Stimulated activated CD4-positive, alpha-beta T cell treated with anti-CD3 and anti-CD28 coated beads, Interleukin-4, amount 100 ng/mL, for 24 hours (primary cell): Measurements from ENCODE around the gene RSPH6A.
"Not testable (repeated sequence)": the region's sequence is repeated elsewhere in the genome, so short reads cannot be mapped to it uniquely, and the experiment has no call there.

Experiments
- DNase-seq: peaks from one replicate; pipeline ENCODE4 v3.0.0-alpha.2; 2020

Gene RSPH6A

DNA sequence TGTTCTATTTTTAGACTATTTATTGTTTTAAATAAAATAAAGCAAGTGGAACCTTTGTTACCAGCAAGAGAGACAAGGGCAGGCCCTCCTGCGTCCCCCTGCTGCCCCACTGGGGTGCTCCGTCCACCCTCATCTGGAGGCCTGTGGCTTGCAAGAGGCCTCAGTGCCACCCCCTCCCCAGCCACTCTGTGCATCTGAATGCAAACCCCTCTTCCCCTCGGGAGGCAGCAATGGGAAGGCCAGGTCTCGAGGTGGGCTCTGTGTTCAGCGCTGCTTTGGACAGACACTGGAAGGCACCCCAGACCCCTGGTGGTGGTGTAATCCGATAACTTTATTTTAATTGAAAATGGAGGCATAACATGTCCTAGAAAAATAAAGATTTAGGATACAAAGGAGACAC lies 50.6 kb downstream of the RSPH6A start:
- DNase-seq, result no peak

DNA sequence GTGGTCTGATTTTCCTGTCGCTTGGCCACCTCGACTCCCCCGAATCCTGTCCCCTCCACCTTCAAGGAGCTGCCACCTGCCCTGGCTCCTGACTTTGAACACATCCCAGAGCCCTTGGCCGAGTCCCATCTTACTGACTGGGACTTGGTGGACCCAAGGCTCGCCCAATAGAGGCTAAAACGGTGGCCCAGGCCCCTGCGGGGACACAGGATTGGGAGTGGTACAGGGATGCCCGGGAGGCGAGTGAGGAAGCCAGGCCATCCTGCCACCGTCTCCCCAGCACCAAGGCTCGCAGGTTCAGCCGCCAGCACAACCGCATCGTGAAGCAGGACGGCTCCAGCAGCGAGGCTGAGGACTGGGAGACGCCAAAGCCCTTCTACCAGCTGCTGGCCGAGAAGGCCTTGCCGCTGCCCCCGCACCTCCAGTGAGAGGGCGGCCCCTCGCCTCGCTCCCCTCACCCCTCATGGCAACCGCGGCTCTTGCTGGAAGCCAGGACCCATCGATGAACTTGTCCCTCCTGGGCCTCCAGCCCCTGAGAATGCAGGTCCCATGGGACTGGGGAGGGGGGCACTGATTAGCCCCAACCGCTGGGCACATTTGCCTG lies 51.3 kb downstream of the RSPH6A start:
- no peak for DNase-seq

DNA sequence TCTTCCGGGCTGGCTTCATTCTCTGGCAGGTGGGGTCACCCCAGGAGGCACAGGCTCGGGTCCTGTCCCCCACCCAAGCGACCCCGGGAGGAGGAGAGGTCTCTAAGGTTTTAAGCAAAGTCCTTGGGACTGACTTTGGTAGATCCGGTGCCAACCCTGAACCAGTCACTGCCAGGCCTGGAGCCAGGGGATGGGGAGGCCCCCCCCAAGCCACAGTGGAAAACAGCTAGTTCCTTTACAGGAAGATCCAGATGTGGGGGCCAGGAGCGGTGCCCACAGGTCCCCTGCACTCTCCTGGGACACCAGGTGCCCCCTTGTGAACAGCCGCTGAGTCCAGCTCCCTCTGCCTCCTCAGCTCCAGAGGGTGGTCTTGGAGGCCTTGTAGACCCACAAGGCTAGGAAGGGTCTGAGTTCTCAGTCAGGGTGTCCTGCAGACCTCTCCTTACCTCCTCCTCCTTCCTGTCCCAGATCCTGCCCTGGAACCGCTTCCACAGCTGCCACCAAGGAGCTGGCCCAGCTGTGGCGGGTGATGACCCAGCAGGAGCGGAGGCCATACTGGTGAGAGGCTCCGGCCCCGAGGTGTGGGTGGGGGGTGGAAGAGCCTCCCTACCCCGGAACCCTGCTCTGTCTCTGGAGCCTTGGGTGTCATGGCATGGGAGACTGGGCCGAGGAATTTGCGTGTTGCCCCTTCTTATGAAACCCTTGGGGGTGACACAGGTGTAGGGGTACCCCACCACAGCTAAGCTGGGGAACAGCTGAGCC lies 52.1 kb downstream of the RSPH6A start:
- DNase-seq, result no peak

DNA sequence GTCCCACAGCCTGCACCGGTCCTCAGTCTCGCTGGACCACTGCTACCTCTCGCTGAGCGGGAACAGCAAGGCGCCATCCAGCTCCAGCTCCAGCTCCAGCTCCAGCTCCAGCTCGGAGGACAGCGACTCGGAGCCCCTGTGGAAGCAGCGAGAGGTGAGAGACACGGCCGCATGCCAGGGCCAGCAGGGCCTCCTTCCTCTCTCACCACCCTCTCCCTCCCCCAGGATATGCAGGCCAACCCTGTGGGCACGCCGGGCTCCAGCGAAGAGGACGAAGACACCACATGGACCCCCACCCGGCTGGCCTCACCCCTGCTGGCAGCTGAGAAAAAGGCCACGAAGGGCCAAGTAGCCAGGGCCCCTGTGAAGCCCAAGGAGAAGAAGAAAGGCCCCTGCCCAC lies 53.4 kb downstream of the RSPH6A start:
- DNase-seq, result no peak

DNA sequence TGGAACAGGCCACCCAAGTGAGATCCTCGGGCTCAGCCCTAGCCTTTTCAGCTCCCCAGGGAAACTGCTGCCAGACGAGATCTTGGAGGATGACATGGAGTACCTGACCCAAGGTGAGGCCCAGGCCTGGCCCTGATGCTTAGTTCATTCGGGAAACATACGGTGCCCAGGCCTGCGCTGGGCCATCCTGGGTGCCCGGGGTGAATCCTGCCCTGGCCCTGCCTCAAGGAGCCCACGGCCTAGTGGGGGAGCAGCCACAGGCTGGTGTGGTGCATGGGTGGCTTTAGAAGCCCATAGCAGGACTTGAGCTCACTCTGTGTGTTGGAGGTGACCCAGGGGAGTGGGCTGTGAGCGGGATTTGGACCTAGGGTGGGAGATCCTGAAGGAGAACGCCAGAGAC lies 56.2 kb downstream of the RSPH6A start:
- no peak for DNase-seq

DNA sequence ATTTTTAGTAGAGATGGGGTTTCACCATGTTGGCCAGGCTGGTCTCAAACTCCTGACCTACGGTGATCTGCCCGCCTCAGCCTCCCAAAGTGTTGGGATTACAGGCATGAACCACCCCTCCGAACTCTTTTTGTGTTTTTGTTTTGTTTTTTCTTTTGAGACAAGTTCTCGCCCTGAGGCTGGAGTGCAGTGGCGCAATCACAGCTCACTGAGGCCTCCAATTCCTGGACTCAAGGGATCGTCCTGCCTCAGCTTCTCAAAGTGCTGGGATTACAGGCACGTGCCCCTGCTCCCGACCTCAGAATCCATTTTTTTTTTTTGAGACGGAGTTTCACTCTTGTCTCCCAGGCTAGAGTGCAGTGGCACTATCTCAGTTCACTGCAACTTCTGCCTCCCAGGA lies 57.4 kb downstream of the RSPH6A start:
- no peak for DNase-seq

DNA sequence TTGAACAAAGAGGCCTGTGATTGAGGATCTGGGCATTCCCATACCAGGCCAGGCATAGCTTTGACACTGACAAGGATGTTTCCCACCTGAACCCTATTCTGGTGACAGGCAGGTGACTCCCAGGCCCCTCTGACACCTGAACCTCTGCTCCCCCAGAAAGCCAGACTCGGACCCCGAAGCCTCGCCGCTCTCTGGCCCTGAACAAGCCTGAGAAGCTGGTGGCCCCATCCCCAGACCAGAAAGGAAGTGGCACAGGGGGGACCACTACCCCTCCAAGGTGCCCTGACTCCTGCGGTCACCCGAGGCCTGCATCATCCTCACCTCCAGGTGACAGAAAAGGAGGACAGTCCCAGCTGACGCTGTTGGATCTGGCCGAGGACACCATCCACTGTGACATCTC lies 60.8 kb downstream of the RSPH6A start:
- no peak for DNase-seq

DNA sequence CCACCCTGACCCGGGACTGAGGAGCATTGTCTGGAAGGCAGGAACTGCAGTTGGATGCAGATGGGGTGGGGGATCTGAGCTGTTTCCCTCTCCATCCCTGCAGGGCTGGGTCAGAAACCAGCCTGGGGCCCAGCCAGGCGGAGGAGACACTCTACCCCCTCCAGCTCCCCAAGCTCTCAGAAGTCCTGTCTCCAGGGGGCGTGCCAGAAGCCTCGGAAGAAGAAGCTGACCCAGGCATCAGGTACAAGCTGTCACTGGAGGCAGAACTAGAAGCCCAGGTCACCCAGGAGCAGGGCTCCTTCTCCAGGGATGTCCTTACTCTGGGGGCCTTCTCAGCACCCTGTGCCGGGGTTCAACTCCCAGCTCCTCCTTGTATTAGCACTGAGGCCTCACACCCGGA lies 61.6 kb downstream of the RSPH6A start:
- no peak for DNase-seq

DNA sequence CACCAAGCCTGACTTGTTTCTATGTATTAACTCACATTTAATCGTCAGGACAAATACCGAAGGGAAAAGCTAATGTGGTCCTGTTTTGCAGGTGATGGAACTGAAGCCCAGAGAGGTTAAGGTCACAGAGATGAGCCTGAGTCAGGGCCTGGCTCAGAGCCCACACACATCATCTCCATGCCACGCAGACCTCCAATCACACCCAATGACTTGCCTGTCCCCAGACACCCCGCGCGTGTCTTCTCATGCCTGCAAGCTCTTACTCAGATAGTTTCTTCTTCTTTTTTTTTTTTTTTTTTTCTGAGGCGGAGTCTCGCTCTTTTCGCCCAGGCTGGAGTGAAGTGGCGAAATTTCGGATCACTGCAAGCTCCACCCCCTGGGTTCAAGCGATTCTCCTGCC lies 62.5 kb downstream of the RSPH6A start:
- DNase-seq, result no peak

DNA sequence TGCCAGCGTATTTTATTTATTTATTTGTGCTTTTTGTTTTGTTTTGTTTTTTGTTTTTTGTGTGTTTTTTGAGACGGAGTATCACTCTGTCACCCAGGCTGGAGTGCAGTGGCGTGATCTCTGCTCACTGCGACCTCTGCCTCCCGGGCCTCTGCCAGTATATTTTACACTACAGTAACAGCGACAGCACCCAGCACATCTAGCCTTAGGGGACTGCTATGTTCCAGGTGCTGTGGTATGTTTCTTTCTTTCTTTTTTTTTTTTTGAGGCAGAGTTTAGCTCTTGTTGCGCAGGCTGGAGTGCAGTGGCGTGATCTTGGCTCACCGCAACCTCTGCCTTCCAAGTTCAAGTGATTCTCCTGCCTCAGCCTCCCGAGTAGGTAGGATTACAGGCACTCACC lies 63.6 kb downstream of the RSPH6A start:
- not testable (repeated sequence) for DNase-seq

DNA sequence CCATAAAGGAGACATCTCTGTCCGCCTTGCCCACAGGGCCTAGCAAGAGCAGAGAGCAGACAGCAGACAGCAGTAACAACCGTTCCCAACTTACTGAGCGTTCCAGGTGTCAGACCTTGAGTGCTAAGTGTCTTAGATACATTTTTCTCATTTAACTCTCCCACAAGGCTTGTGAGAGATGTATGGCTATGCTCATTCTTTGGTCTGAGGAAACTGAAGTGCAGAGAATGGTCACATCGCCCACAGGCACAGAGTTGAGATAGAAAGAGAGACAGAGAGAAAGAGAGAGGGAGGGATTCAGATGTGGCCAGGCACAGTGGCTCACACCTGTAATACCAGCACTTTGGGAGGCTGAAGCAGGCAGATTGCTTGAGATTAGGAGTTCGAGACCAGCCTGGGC lies 67.6 kb downstream of the RSPH6A start:
- DNase-seq, result no peak

DNA sequence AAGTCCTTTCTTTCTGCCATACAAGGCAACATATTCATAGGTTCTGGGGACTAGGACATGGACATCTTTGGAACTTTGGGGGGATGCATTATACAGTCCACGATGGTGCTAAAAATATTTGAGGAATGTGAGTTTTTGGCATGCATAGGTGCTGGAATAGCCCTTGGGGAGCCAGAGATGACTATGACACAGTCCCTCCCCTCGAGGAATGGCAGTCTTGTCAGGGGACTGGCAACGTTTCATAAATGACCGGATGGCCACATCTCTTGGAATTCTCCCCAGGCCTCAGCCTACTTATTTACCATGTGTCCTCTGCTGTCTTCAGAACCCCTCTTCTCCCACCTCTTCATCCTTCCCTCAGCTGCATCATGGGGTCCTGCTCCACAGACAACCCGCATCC lies 68.2 kb downstream of the RSPH6A start:
- DNase-seq, result no peak
